Nephron (organoid): Measurements from ENCODE around the gene ADAMTS16.

Source experiments
- H3K27ac Mint-ChIP-seq, 3 experiments: 2 replicates each; pipeline ENCODE4 v1.8.0; 2020; ENCODE audit warnings: mixed read lengths in 3 of 3, mild to moderate bottlenecking in 2 of 3, moderate library complexity in 1 of 3
- H3K27me3 Mint-ChIP-seq: 2 replicates; pipeline ENCODE4 v1.8.0; 2021; ENCODE audit warnings: low read depth, mild to moderate bottlenecking, moderate library complexity, mixed read lengths
- H3K36me3 Mint-ChIP-seq: 2 replicates; pipeline ENCODE4 v1.8.0; 2020; ENCODE audit warnings: low read depth, mixed read lengths
- H3K4me1 Mint-ChIP-seq: 2 replicates; pipeline ENCODE4 v1.8.0; 2020; ENCODE audit warnings: mixed read lengths
- H3K4me3 Mint-ChIP-seq, 3 experiments: 2 replicates each; pipeline ENCODE4 v1.8.0; 2020; ENCODE audit warnings: mild to moderate bottlenecking in 3 of 3, mixed read lengths in 3 of 3, moderate library complexity in 2 of 3
- H3K9me3 Mint-ChIP-seq: 2 replicates; pipeline ENCODE4 v1.8.0; 2020; ENCODE audit warnings: mixed read lengths
- TF ChIP-seq, protein P1 (sequence below), 3 experiments: fragments of 200-600 bp; sonication (generic); IDR thresholded peaks; one replicate each; pipeline ENCODE4 v1.5.0; 2021; ENCODE audit warnings: antibody characterized with exemption in 3 of 3; ENCODE audit not compliant: unreplicated experiment in 3 of 3

ADAMTS16 gene

DNA sequence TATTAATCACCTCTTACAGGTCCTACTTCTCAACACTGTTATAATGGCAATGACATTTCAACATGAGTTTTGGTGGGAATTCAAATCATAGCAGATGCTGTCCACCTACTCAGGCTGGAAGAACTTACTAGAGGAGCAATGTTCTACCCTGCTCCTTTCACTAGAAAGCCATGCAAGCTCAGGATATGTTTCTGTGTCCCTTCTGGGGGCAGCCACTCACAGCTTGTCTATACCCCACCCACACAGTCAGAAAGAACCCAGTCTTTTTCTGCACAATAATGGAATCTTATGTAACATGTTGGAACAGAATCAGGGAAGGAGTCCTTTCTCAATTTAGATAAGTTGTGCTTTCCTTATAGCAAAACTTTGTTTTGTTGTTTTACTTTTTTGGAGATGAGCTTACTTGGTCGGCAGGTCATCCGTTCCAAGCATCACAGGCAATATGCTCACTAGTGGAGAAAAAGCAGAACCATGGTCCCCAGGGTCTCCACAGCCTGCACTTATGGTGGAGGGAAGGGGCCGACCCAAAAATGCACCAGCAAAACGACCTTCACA is 229.0 kb downstream of the ADAMTS16 start:
- no peaks in the 10 kb centered on the region for H3K36me3 Mint-ChIP-seq
- peaks cover 67% of the 10 kb centered on the region for H3K4me1 Mint-ChIP-seq
- H3K27me3 Mint-ChIP-seq = peaks cover 17% of the 10 kb centered on the region
- no peaks in the 10 kb centered on the region for H3K9me3 Mint-ChIP-seq
- H3K27ac Mint-ChIP-seq = peak overlapping the region in 2 of 3 experiments; percentile 68 to 85
- TF ChIP-seq, protein P1, sequence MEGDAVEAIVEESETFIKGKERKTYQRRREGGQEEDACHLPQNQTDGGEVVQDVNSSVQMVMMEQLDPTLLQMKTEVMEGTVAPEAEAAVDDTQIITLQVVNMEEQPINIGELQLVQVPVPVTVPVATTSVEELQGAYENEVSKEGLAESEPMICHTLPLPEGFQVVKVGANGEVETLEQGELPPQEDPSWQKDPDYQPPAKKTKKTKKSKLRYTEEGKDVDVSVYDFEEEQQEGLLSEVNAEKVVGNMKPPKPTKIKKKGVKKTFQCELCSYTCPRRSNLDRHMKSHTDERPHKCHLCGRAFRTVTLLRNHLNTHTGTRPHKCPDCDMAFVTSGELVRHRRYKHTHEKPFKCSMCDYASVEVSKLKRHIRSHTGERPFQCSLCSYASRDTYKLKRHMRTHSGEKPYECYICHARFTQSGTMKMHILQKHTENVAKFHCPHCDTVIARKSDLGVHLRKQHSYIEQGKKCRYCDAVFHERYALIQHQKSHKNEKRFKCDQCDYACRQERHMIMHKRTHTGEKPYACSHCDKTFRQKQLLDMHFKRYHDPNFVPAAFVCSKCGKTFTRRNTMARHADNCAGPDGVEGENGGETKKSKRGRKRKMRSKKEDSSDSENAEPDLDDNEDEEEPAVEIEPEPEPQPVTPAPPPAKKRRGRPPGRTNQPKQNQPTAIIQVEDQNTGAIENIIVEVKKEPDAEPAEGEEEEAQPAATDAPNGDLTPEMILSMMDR (IDR thresholded peaks at IDR 0.05; ENCODE audit: unreplicated experiment in 3 of 3) = no peak
- no peak overlapping the region for H3K4me3 Mint-ChIP-seq
